NCI-H2081 (cell line): ENCODE data around the gene NLRP3.
"Not testable (repeated sequence)": the region's sequence is repeated elsewhere in the genome, so short reads cannot be mapped to it uniquely, and the experiment has no call there.

Experiments used
- DNase-seq, 2 experiments: peaks; one replicate each; lab custom pipeline; 2025; lab: John Stamatoyannopoulos, UW

NLRP3 gene

GRCh38 chr1:247390996-247391395 lies 25.0 kb upstream of the NLRP3 start:
- DNase-seq, result no peak

DNA sequence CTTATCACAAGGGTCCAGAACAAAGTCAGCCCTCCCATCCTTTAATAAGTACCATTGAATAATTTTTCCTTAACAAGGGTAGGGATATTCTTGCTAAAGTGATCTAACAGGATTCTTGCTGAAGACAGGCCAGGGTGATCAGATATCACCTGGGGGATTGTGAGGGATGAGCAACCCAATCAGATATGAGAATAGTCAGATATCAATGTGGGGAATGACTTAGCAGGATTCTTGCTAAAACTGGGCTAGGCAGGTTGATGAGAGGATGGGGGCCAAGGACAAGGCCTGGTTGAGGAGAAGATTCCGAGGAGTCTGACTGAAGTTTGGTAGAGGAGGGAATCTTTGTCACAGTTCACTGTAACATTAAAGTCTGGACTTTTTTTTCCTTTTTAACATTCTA lies 23.9 kb upstream of the NLRP3 start:
- no peak for DNase-seq

DNA sequence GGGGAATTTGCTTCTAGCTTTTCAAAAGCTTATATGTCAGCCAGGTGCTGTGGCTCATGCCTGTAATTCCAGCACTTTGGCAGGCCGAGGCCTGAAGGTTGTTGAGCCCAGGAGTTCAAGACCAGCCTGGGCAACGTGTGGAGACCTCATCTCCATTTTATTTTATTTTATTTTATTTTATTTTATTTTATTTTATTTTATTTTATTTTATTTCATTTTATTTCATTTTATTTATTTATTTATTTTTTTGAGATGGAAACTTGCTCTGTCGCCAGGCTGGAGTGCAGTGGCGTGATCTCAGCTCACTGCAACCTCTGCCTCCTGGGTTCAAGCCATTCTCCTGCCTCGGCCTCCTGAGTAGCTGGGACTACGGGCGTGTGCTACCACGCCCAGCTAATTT lies 20.9 kb upstream of the NLRP3 start:
- DNase-seq, result not testable (repeated sequence)

DNA sequence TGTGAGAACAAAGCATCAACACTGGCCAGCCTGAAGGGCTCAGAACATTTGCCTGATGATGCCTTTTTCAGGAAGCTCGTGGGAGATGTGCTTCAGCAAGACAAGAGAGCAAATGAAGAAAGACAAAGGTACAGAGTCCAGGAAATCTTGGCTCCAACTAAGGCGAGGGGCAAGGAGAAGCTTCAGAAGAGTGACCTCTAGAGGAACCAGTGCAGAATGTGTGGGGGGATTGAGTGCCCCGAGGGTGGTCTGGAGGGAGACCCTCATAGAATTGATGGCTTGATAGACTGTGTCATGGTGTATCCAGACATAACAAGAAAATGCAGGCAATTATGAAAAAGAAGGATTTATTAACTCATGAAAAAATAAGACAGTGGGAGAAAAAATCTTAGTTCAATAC lies 15.3 kb upstream of the NLRP3 start:
- DNase-seq, result no peak

- peak; percentile 42 to 82 for DNase-seq
These were observed 14.5 kb upstream of the NLRP3 start for GRCh38 chr1:247401310-247402119.

GRCh38 chr1:247402120-247402675 lies 13.8 kb upstream of the NLRP3 start:
- DNase-seq, result no peak

DNA sequence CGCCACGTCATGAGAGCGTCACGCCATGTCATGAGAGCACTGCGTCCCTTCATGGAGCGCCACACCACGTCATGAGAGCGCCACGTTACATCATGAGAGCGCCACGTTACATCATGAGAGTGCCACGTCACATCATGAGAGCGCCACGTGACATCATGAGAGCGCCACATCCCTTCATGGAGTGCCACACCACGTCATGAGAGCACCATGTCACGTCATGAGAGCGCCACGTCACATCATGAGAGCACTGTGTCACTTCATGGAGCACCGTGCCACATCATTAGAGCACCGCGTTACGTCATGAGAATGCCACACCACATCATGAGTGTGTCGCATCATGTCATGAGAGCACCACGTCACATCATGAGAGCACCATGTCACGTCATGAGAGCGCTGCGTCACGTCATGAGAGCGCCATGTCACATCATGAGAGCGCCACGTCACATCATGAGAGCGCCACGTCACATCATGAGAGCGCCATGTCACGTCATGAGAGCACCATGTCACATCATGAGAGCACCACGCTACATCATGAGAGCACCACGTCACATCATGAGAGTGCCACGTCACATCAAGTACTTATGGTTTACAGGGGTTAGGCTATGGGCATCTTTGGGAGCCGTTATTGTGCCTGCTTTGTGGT lies 9.8 kb upstream of the NLRP3 start:
- DNase-seq, result no peak

GRCh38 chr1:247407180-247407616 lies 8.8 kb upstream of the NLRP3 start:
- no peak for DNase-seq

GRCh38 chr1:247408100-247408499 lies 7.9 kb upstream of the NLRP3 start:
- no peak for DNase-seq

GRCh38 chr1:247409869-247410544 lies 6.0 kb upstream of the NLRP3 start:
- no peak for DNase-seq

DNA sequence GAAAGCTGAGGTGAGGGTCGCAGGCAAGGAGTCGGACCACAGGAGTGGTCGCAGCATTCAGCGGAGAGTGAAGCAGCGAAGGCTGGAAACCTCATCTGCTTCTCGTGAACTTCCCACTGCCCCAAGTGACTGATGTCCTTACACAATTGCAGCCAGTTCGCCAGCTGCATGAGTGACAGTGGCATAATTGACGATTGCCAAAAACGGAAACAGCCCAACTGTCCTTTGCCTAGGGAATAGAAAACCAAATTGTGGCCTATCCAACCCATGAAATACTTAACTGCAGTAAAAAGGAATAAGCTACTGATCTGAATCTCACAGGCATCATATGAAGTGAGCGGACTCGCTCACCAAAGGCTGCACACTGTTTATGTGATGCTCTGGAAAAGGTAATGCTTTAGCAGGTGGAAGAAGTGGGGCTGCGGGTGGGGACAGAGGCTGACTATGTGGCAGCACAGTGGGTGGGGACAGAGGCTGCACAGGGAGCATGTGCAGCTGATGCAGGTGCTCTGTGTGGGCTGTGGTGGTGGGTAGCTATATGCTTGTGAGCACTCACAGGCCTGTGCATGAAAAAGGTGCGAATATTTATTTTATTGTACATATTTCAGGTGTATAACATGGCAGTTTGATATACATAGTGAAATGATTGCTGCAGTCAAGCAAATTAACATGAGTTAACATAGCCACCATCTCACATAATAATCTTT lies 4.2 kb upstream of the NLRP3 start:
- DNase-seq, result no peak

DNA sequence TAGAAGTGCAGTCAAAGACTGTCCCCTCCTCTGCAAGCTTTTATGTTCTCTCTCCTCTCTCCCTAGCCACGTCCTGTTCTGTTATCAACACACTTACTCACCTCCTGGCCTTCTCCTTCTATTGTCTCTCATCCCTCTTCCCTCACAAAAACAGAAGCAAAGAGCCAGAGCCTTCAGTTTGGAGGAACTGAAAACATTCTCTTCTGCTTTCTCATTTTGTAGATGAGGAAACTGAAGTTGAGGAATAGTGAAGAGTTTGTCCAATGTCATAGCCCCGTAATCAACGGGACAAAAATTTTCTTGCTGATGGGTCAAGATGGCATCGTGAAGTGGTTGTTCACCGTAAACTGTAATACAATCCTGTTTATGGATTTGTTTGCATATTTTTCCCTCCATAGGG lies 1.9 kb downstream of the NLRP3 start:
- DNase-seq, result no peak

- no peak for DNase-seq
These were observed 3.4 kb downstream of the NLRP3 start for GRCh38 chr1:247419336-247419735.

DNA sequence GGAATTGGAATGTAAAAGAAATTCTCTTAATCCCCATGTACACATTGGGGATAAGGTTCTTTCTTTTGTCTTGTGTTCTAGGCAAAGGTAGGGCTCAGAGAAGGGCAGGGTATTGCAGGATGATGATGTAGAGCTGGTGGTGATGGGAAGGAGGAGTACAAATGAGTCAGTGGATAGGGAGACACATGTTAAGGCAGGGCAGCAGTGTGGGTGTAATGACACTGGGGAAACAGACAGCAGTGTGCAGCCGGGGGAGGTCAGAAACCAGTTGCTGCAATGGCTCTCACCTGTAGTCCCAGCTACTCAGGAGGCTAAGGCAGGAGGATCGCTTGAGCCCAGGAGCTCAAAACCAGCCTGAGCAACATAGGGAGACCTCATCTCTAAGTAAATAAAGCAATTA lies 5.1 kb downstream of the NLRP3 start:
- no peak for DNase-seq

GRCh38 chr1:247429496-247429895 lies 13.5 kb downstream of the NLRP3 start:
- no peak for DNase-seq

- no peak for DNase-seq
These were observed 14.5 kb downstream of the NLRP3 start for GRCh38 chr1:247430434-247430833.

DNA sequence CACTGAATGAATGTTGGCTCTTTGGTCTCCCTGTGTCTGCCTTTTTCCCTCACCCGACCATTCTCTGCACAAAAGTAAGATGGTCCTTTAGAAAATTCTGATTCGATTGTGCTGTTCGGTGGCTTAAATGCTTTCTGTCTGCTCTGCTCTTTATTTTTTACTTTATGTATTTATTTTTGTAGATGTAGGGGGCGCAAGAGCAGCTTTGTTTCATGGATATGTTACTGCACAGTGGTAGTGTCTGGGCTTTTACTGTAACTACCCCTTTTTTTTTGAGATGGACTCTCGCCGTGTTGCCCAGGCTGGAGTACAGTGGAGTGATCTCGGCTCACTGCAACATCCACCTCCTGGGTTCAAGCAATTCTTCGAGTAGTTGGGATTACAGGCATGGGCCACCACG lies 15.7 kb downstream of the NLRP3 start:
- no peak for DNase-seq

- DNase-seq, result no peak
These were observed 18.0 kb downstream of the NLRP3 start for GRCh38 chr1:247434005-247434404.

GRCh38 chr1:247435030-247435758 lies 19.2 kb downstream of the NLRP3 start:
- DNase-seq, result no peak

DNA sequence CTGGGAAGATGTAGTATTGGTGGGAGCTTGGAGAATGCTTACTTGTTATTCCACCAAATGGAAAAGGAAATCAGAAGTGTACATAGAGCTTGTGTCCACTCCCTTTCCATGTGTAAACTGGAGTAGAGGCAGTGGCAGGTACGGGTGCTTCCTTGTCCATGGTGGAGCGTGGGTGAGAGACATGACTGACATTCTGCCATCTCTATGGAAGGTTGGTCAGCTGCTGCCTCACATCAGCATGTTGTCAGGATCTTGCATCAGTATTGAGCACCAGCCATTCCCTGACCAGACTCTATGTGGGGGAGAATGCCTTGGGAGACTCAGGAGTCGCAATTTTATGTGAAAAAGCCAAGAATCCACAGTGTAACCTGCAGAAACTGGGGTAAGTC lies 19.8 kb downstream of the NLRP3 start:
- no peak for DNase-seq
